ENCODE measurements around the gene SLC38A10.

DNA sequence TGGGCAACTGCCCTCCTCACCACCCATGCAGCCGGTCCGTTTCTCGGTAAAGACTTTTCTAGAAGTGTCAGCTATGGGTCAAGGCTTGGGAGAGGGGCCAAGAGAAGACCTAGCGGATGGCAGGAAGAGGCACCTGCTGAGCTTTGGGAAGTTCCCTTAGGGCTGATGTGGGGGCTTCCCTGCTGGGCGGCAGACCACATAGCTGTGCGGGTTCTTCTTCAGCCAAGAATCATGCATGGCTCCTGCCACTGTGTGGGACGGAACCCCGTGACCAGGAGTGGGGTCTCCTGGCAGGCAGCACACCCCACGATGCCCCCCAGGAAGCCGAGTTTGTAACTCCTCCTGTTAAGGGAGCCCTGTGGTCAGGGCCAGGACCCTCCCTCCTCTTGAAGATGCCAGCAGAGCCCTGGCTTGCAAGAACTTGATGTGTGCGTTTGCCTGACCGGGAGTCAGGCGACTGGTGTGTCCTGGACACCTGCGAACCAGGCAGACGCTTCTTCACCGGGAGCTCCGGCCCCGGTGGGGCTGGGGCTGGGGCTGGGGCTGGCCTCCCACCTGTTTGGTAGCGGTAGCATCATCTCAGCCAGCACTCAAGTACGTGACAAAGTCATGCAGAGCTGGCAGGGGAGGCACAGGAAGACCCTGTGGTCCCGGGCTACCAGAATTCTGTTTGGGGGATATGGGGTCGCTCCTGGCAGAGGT is 17.7 kb upstream of the SLC38A10 start:
- TF ChIP-seq, protein P1, sequence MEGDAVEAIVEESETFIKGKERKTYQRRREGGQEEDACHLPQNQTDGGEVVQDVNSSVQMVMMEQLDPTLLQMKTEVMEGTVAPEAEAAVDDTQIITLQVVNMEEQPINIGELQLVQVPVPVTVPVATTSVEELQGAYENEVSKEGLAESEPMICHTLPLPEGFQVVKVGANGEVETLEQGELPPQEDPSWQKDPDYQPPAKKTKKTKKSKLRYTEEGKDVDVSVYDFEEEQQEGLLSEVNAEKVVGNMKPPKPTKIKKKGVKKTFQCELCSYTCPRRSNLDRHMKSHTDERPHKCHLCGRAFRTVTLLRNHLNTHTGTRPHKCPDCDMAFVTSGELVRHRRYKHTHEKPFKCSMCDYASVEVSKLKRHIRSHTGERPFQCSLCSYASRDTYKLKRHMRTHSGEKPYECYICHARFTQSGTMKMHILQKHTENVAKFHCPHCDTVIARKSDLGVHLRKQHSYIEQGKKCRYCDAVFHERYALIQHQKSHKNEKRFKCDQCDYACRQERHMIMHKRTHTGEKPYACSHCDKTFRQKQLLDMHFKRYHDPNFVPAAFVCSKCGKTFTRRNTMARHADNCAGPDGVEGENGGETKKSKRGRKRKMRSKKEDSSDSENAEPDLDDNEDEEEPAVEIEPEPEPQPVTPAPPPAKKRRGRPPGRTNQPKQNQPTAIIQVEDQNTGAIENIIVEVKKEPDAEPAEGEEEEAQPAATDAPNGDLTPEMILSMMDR (conservative IDR thresholded peaks at IDR 0.05; ENCODE audit: low read depth, low read length): no peak
- TF ChIP-seq EZH2 (IDR thresholded peaks at IDR 0.05; ENCODE audit: borderline replicate concordance, low read depth, low read length, poor library complexity, severe bottlenecking): no peak
